H9 (cell line): Measurements from ENCODE around the gene ZNF280D. TPM values are rescaled to one million over a fixed set of nuclear protein-coding genes. Genes with fewer than 3 reads are reported as not detected.

Source experiments
- DNase-seq: peaks from one replicate; pipeline ENCODE4 v3.0.0-alpha.2; 2017
- H2AFZ ChIP-seq: one replicate; pipeline ENCODE4 v1.6.1; 2013; ENCODE audit warnings: mild to moderate bottlenecking, low read length, control low read depth, moderate library complexity
- H2AK5ac ChIP-seq: 2 replicates; pipeline ENCODE4 v1.6.1; 2013; ENCODE audit warnings: low read length, control low read depth, mixed read lengths; ENCODE audit not compliant: insufficient read length
- H2BK120ac ChIP-seq: one replicate; pipeline ENCODE4 v1.6.1; 2013; ENCODE audit warnings: low read depth, mild to moderate bottlenecking, low read length, control low read depth, inconsistent platforms; ENCODE audit not compliant: poor library complexity, severe bottlenecking
- H2BK12ac ChIP-seq: 2 replicates; pipeline ENCODE4 v1.6.1; 2013; ENCODE audit warnings: low read length, control low read depth, mixed read lengths, low read depth; ENCODE audit not compliant: insufficient read length
- H2BK15ac ChIP-seq: 2 replicates; pipeline ENCODE4 v1.6.1; 2013; ENCODE audit warnings: low read depth, low read length, control low read depth
- H2BK20ac ChIP-seq: one replicate; pipeline ENCODE4 v1.6.1; 2013; ENCODE audit warnings: low read depth, mild to moderate bottlenecking, low read length, control low read depth, inconsistent platforms; ENCODE audit not compliant: poor library complexity, severe bottlenecking
- H2BK5ac ChIP-seq: 2 replicates; pipeline ENCODE4 v1.6.1; 2013; ENCODE audit warnings: low read length, control low read depth, mixed read lengths; ENCODE audit not compliant: insufficient read length
- H3K14ac ChIP-seq: 2 replicates; pipeline ENCODE4 v1.6.1; 2013; ENCODE audit warnings: low read length, control low read depth; ENCODE audit not compliant: insufficient read depth
- H3K18ac ChIP-seq: 2 replicates; pipeline ENCODE4 v1.6.1; 2013; ENCODE audit warnings: low read depth, mild to moderate bottlenecking, mixed read lengths, low read length, control low read depth; ENCODE audit not compliant: insufficient read length
- H3K23ac ChIP-seq: 2 replicates; pipeline ENCODE4 v1.6.1; 2013; ENCODE audit warnings: low read length, control low read depth, mixed read lengths, low read depth; ENCODE audit not compliant: insufficient read length
- H3K23me2 ChIP-seq: 2 replicates; pipeline ENCODE4 v1.6.1; 2013; ENCODE audit warnings: low read depth, mild to moderate bottlenecking, mixed read lengths, low read length, control low read depth; ENCODE audit not compliant: insufficient read length, poor library complexity, severe bottlenecking
- H3K27ac ChIP-seq: 2 replicates; pipeline ENCODE4 v1.5.1; 2013; ENCODE audit warnings: low read length, control low read depth, mixed read lengths, low read depth; ENCODE audit not compliant: insufficient read length
- H3K27me3 ChIP-seq: 2 replicates; pipeline ENCODE4 v1.6.1; 2013; ENCODE audit warnings: low read length, control low read depth, inconsistent platforms; ENCODE audit not compliant: insufficient read depth
- H3K4ac ChIP-seq: 2 replicates; pipeline ENCODE4 v1.6.1; 2013; ENCODE audit warnings: low read depth, mild to moderate bottlenecking, control low read depth, inconsistent platforms, low read length, moderate library complexity
- H3K4me1 ChIP-seq: 2 replicates; pipeline ENCODE4 v1.6.1; 2013; ENCODE audit warnings: low read length, control low read depth, inconsistent platforms; ENCODE audit not compliant: insufficient read depth
- H3K4me2 ChIP-seq: 2 replicates; pipeline ENCODE4 v1.6.1; 2013; ENCODE audit warnings: low read length, control low read depth, mixed read lengths; ENCODE audit not compliant: insufficient read length, insufficient read depth
- H3K56ac ChIP-seq: 2 replicates; pipeline ENCODE4 v1.6.1; 2013; ENCODE audit warnings: low read depth, mild to moderate bottlenecking, mixed read lengths, low read length, control low read depth; ENCODE audit not compliant: insufficient read length
- H3K79me1 ChIP-seq: 2 replicates; pipeline ENCODE4 v1.6.1; 2013; ENCODE audit warnings: low read depth, mild to moderate bottlenecking, moderate library complexity, low read length, control low read depth, inconsistent platforms; ENCODE audit not compliant: insufficient read depth, poor library complexity, severe bottlenecking
- H3K79me2 ChIP-seq: 2 replicates; pipeline ENCODE4 v1.6.1; 2013; ENCODE audit warnings: low read length, control low read depth, inconsistent platforms; ENCODE audit not compliant: insufficient read depth
- H3K9ac ChIP-seq: 2 replicates; pipeline ENCODE4 v1.6.1; 2013; ENCODE audit warnings: low read length, control low read depth, mixed read lengths; ENCODE audit not compliant: insufficient read length; ENCODE audit errors: extremely low read depth
- H3K9me3 ChIP-seq: one replicate; pipeline ENCODE4 v1.6.1; 2013; ENCODE audit warnings: low read depth, low read length, inconsistent platforms; ENCODE audit not compliant: control insufficient read depth
- H3T11ph ChIP-seq: one replicate; pipeline ENCODE4 v1.6.1; 2013; ENCODE audit warnings: mild to moderate bottlenecking, low read length, control low read depth, inconsistent platforms
- H4K20me1 ChIP-seq: one replicate; pipeline ENCODE4 v1.6.1; 2013; ENCODE audit not compliant: control insufficient read depth, insufficient read length, insufficient read depth
- H4K5ac ChIP-seq: 2 replicates; pipeline ENCODE4 v1.6.1; 2013; ENCODE audit warnings: low read depth, mild to moderate bottlenecking, mixed read lengths, low read length, control low read depth; ENCODE audit not compliant: insufficient read length
- H4K8ac ChIP-seq: replicated peaks from 2 replicates; pipeline ENCODE4 v1.6.1; 2013; ENCODE audit warnings: low read length, control low read depth, mixed read lengths, low read depth; ENCODE audit not compliant: insufficient read length
- H4K91ac ChIP-seq: 2 replicates; pipeline ENCODE4 v1.6.1; 2013; ENCODE audit warnings: low read depth, mild to moderate bottlenecking, moderate library complexity, mixed read lengths, low read length, control low read depth; ENCODE audit not compliant: insufficient read length
- H3K27ac Mint-ChIP-seq, 3 experiments: 2 replicates in 2 of 3; 3 replicates in 1 of 3; pipeline ENCODE4 v1.8.0; 2020 to 2021; ENCODE audit warnings: mixed read lengths in 3 of 3, mild to moderate bottlenecking in 1 of 3, moderate library complexity in 1 of 3
- H3K27me3 Mint-ChIP-seq: 2 replicates; pipeline ENCODE4 v1.8.0; 2021; ENCODE audit warnings: low read depth, mild to moderate bottlenecking, moderate library complexity, mixed read lengths
- H3K36me3 Mint-ChIP-seq, 3 experiments: 2 replicates in 2 of 3; 3 replicates in 1 of 3; pipeline ENCODE4 v1.8.0; 2020 to 2021; ENCODE audit warnings: low read depth in 3 of 3, mixed read lengths in 3 of 3; ENCODE audit not compliant: insufficient read depth in 1 of 3
- H3K4me1 Mint-ChIP-seq, 2 experiments: 2 replicates each; pipeline ENCODE4 v1.8.0; 2020; ENCODE audit warnings: mixed read lengths in 2 of 2
- H3K4me3 Mint-ChIP-seq, 2 experiments: 2 replicates in 1 of 2; 3 replicates in 1 of 2; pipeline ENCODE4 v1.8.0; 2020 to 2021; ENCODE audit warnings: mild to moderate bottlenecking in 2 of 2, mixed read lengths in 2 of 2, moderate library complexity in 1 of 2
- H3K9me3 Mint-ChIP-seq, 2 experiments: 2 replicates in 1 of 2; 3 replicates in 1 of 2; pipeline ENCODE4 v1.8.0; 2020; ENCODE audit warnings: mild to moderate bottlenecking in 2 of 2, mixed read lengths in 2 of 2, moderate library complexity in 1 of 2
- WGBS: extraction: QIAGEN DNeasy Blood & Tissue Kit; methylation state at CpG from one replicate; pipeline ENCODE4 v1.1.7; 2013; ENCODE audit warnings: missing lambda C conversion rate, low lambda C conversion rate, mixed read lengths; ENCODE audit not compliant: insufficient read length; ENCODE audit errors: extremely low coverage; 5-methylcytosine and 5-hydroxymethylcytosine counted together
- total RNA-seq: library from RNA; stranded (reverse); gene quantifications from 2 replicates; pipeline ENCODE4 v1.2.1, GENCODE V29; 2021
- TF ChIP-seq, protein P1 (sequence below): fragments of 200-600 bp; sonication (generic); conservative IDR thresholded peaks from 3 replicates; pipeline ENCODE4 v1.8.0; 2021; ENCODE audit warnings: antibody characterized with exemption, mild to moderate bottlenecking

The ZNF280D gene
- total RNA-seq, 1 experiment from 2014 or later: 5.7 TPM

DNA sequence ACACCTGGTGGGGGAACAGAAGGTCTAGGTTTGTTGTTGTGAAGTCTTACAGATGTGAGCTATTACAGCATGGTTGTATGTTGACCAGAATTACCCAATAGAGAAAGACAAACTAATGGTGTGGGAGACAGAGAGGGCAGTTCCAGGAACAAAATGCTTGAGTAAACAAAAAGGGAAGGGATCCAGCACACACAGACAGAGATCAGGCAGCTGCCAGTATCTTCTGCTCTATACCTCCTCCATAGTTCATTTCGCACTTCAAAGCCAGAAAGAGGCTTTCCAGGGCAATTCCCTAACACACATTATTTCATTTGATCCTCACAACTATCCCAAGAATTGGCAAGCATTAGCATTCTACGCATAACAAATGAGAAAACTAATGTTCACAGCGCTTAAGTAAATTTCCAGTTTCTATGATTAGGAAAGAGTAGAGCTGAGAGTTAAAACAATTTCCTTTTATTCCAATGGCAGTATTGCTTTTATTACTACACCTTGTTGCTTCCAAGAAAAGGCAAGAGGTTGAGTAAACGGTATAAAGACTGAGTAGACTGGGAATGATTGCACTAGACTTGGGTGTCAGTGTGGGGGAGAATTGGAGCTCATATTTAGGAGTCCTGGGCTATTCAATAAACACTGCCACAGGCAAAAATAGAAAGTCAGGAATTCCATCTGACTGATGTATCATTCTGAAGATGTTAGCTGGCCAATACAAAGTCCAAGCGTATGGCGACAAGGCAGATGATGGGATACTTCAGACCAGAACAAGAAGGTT, 39.7 kb upstream of the ZNF280D start:
- WGBS: no CpG with 5 or more reads among the region's 6 CpGs
- no peak overlapping the region for H3K18ac ChIP-seq
- peak overlapping the region; percentile 6 for H3K4me2 ChIP-seq
- no peak overlapping the region for H2BK20ac ChIP-seq
- H3K27ac ChIP-seq: no peak overlapping the region
- no peaks in the 10 kb centered on the region for H3K23me2 ChIP-seq
- H3T11ph ChIP-seq: no peak overlapping the region
- no peak overlapping the region for H2BK120ac ChIP-seq
- no peak overlapping the region for H3K27ac Mint-ChIP-seq
- no peaks in the 10 kb centered on the region for H3K79me1 ChIP-seq
- TF ChIP-seq, protein P1, sequence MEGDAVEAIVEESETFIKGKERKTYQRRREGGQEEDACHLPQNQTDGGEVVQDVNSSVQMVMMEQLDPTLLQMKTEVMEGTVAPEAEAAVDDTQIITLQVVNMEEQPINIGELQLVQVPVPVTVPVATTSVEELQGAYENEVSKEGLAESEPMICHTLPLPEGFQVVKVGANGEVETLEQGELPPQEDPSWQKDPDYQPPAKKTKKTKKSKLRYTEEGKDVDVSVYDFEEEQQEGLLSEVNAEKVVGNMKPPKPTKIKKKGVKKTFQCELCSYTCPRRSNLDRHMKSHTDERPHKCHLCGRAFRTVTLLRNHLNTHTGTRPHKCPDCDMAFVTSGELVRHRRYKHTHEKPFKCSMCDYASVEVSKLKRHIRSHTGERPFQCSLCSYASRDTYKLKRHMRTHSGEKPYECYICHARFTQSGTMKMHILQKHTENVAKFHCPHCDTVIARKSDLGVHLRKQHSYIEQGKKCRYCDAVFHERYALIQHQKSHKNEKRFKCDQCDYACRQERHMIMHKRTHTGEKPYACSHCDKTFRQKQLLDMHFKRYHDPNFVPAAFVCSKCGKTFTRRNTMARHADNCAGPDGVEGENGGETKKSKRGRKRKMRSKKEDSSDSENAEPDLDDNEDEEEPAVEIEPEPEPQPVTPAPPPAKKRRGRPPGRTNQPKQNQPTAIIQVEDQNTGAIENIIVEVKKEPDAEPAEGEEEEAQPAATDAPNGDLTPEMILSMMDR: no peak
- H3K56ac ChIP-seq: no peak overlapping the region
- H4K20me1 ChIP-seq: no peaks in the 10 kb centered on the region
- no peak overlapping the region for H2AFZ ChIP-seq
- H3K9ac ChIP-seq: no peak overlapping the region
- H3K4me3 Mint-ChIP-seq: no peak overlapping the region
- H3K9me3 Mint-ChIP-seq: peaks cover 0 to 2% of the 10 kb centered on the region in 2 experiments; a peak in 1 of 5 replicates
- no peak overlapping the region for H2BK12ac ChIP-seq
- peaks cover 0 to 5% (median 0%) of the 10 kb centered on the region in 3 experiments; a peak in 2 of 7 replicates for H3K36me3 Mint-ChIP-seq
- no peaks in the 10 kb centered on the region for H3K79me2 ChIP-seq
- no peak overlapping the region for H4K5ac ChIP-seq
- no peaks in the 10 kb centered on the region; the same call in 1 of the 2 replicates for H3K4me1 ChIP-seq
- no peak overlapping the region for H2AK5ac ChIP-seq
- no peak overlapping the region for H2BK15ac ChIP-seq
- H3K27me3 Mint-ChIP-seq: no peaks in the 10 kb centered on the region; the same call in 1 of the 2 replicates
- H4K91ac ChIP-seq: no peak overlapping the region
- H3K27me3 ChIP-seq: no peaks in the 10 kb centered on the region
- H4K8ac ChIP-seq: no peak overlapping the region
- no peaks in the 10 kb centered on the region for H3K9me3 ChIP-seq
- H3K4me1 Mint-ChIP-seq: peaks cover 12 to 17% of the 10 kb centered on the region in 2 experiments
- H3K23ac ChIP-seq: no peak overlapping the region
- H2BK5ac ChIP-seq: no peak overlapping the region
- no peak overlapping the region for H3K4ac ChIP-seq
- H3K14ac ChIP-seq: no peak overlapping the region
- DNase-seq: no peak
